ENCODE measurements around the gene AFDN. TPM values are rescaled to one million over a fixed set of nuclear protein-coding genes. Genes with fewer than 3 reads are reported as not detected.
A peak's percentile ranks its signal among the peaks of the same experiment; 100 is the strongest.

AFDN gene
- total RNA-seq, 2 donors from 2014 or later, result 214 to 239 TPM

DNA sequence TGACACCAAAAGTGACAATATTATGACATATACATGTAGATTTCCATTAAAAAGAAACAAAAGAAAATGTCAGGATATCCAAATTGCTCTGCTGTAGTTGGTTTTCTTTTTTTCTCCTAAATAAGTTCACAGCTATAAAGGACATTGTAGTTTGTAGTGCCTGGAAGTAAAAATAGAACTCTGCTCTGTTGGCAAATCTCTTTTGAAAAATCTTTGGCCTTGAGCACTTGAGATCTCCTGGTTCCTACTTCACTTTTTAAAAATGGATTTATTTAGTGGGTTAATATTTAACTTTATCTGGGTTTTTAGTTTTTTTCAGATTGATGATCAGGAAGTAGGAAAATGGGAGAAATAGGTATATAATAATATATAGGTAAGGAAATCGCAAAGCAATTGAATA lies 52.9 kb downstream of the AFDN start:
- Histone ChIP-seq H3K9me3 (ENCODE audit: control insufficient read depth, low read length) (no peaks in the 10 kb centered on the region), H3K4me1 (ENCODE audit: control insufficient read depth, insufficient read depth, low read length) (peaks cover 4% of the 10 kb centered on the region), H3K4me3 (ENCODE audit: low read length) (no peak overlapping the region), H3K27ac (ENCODE audit: low read depth, low read length) (no peak overlapping the region), H3K36me3 (ENCODE audit: control insufficient read depth, insufficient read depth, low read length) (peaks cover 82% of the 10 kb centered on the region), H3K9ac (ENCODE audit: extremely low read depth, low read length, poor library complexity, severe bottlenecking) (no peak overlapping the region), H3K27me3 (ENCODE audit: control insufficient read depth, insufficient read depth, low read length, poor library complexity, severe bottlenecking) (no peaks in the 10 kb centered on the region)
- H3K4me3 Mint-ChIP-seq, result no peak overlapping the region
- no peak for DNase-seq
- TF ChIP-seq, protein P1, sequence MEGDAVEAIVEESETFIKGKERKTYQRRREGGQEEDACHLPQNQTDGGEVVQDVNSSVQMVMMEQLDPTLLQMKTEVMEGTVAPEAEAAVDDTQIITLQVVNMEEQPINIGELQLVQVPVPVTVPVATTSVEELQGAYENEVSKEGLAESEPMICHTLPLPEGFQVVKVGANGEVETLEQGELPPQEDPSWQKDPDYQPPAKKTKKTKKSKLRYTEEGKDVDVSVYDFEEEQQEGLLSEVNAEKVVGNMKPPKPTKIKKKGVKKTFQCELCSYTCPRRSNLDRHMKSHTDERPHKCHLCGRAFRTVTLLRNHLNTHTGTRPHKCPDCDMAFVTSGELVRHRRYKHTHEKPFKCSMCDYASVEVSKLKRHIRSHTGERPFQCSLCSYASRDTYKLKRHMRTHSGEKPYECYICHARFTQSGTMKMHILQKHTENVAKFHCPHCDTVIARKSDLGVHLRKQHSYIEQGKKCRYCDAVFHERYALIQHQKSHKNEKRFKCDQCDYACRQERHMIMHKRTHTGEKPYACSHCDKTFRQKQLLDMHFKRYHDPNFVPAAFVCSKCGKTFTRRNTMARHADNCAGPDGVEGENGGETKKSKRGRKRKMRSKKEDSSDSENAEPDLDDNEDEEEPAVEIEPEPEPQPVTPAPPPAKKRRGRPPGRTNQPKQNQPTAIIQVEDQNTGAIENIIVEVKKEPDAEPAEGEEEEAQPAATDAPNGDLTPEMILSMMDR (conservative IDR thresholded peaks at IDR 0.05), result no peak
- no peaks in the 10 kb centered on the region for H3K27me3 Mint-ChIP-seq (ENCODE audit: insufficient read depth)
- H3K9me3 Mint-ChIP-seq, result no peaks in the 10 kb centered on the region
- peaks cover 39% of the 10 kb centered on the region for H3K4me1 Mint-ChIP-seq
- H3K27ac Mint-ChIP-seq, result peak overlapping the region; percentile 12
- H3K36me3 Mint-ChIP-seq (ENCODE audit: low read depth), result peaks cover 63% of the 10 kb centered on the region
- 77% methylated on average over 1 of the region's 1 CpG; no CpG with 5 or more reads in 1 of the 2 experiments for WGBS, 2 experiments (ENCODE audit: insufficient coverage in 1 of 2, insufficient read length in 1 of 2)

DNA sequence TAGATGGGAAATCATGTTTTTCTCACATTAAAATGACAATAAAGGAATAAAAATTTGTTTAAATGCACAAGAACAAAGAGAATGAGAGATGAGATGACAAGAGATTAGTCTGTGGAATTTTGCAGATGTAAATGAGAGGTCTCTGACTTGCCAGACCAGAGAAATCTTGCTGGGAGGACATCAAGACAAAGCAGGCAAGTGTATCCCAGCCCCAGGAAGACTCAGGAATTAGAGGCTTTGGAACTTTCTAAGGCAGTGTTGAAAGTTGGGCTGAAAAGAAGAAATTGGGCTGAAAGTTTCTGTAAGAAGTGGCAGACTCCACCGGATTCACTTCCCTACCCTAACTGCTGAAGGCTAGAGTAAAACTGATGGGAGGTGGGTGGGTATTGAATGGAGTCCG lies 54.6 kb downstream of the AFDN start:
- Histone ChIP-seq H3K9me3 (ENCODE audit: control insufficient read depth, low read length) (no peaks in the 10 kb centered on the region), H3K4me3 (ENCODE audit: low read length) (no peak overlapping the region), H3K4me1 (ENCODE audit: control insufficient read depth, insufficient read depth, low read length) (peaks cover 4% of the 10 kb centered on the region), H3K36me3 (ENCODE audit: control insufficient read depth, insufficient read depth, low read length) (peaks cover 83% of the 10 kb centered on the region), H3K27ac (ENCODE audit: low read depth, low read length) (no peak overlapping the region), H3K9ac (ENCODE audit: extremely low read depth, low read length, poor library complexity, severe bottlenecking) (no peak overlapping the region), H3K27me3 (ENCODE audit: control insufficient read depth, insufficient read depth, low read length, poor library complexity, severe bottlenecking) (no peaks in the 10 kb centered on the region)
- Mint-ChIP-seq H3K4me1 (peaks cover 39% of the 10 kb centered on the region), H3K36me3 (ENCODE audit: low read depth) (peaks cover 64% of the 10 kb centered on the region), H3K9me3 (no peaks in the 10 kb centered on the region), H3K4me3 (no peak overlapping the region), H3K27ac (peak overlapping the region; percentile 44), H3K27me3 (ENCODE audit: insufficient read depth) (no peaks in the 10 kb centered on the region)
- 81 to 86% methylated on average over 1 to 2 of the region's 2 CpGs for WGBS, 2 experiments (ENCODE audit: insufficient coverage in 1 of 2, insufficient read length in 1 of 2)
- TF ChIP-seq, protein P1 (conservative IDR thresholded peaks at IDR 0.05), result no peak
- DNase-seq, result peak; percentile 61

GRCh38 chr6:167882244-167882643 lies 55.5 kb downstream of the AFDN start:
- Histone ChIP-seq H3K9me3 (ENCODE audit: control insufficient read depth, low read length) (no peaks in the 10 kb centered on the region), H3K27me3 (ENCODE audit: control insufficient read depth, insufficient read depth, low read length, poor library complexity, severe bottlenecking) (no peaks in the 10 kb centered on the region), H3K9ac (ENCODE audit: extremely low read depth, low read length, poor library complexity, severe bottlenecking) (no peak overlapping the region), H3K27ac (ENCODE audit: low read depth, low read length) (no peak overlapping the region), H3K36me3 (ENCODE audit: control insufficient read depth, insufficient read depth, low read length) (peaks cover 83% of the 10 kb centered on the region), H3K4me3 (ENCODE audit: low read length) (no peak overlapping the region), H3K4me1 (ENCODE audit: control insufficient read depth, insufficient read depth, low read length) (peaks cover 4% of the 10 kb centered on the region)
- H3K4me1 Mint-ChIP-seq, result peaks cover 33% of the 10 kb centered on the region
- H3K9me3 Mint-ChIP-seq, result no peaks in the 10 kb centered on the region
- WGBS, 2 experiments (ENCODE audit: insufficient coverage in 1 of 2, insufficient read length in 1 of 2), result 96 to 98% methylated on average over 4 to 6 of the region's 6 CpGs
- no peak overlapping the region for H3K27ac Mint-ChIP-seq
- H3K27me3 Mint-ChIP-seq (ENCODE audit: insufficient read depth), result no peaks in the 10 kb centered on the region
- peaks cover 65% of the 10 kb centered on the region for H3K36me3 Mint-ChIP-seq (ENCODE audit: low read depth)
- no peak for DNase-seq
- H3K4me3 Mint-ChIP-seq, result no peak overlapping the region
- TF ChIP-seq, protein P1 (conservative IDR thresholded peaks at IDR 0.05), result no peak

Measured in endodermal cell (in vitro differentiated cells).